Activated naive CD8-positive, alpha-beta T cell (primary cell): ENCODE data around the gene TLCD2.
"Not testable (repeated sequence)": the region's sequence is repeated elsewhere in the genome, so short reads cannot be mapped to it uniquely, and the experiment has no call there.

ENCODE experiments used
- H3K27ac Mint-ChIP-seq: one replicate; pipeline ENCODE4 v1.8.0; 2021; ENCODE audit warnings: mixed read lengths
- H3K27me3 Mint-ChIP-seq: one replicate; pipeline ENCODE4 v1.8.0; 2021; ENCODE audit warnings: mixed read lengths
- H3K36me3 Mint-ChIP-seq: one replicate; pipeline ENCODE4 v1.8.0; 2021; ENCODE audit warnings: mixed read lengths
- H3K4me1 Mint-ChIP-seq: one replicate; pipeline ENCODE4 v1.8.0; 2021; ENCODE audit warnings: low read depth, mixed read lengths
- H3K4me3 Mint-ChIP-seq: one replicate; pipeline ENCODE4 v1.8.0; 2021; ENCODE audit warnings: mild to moderate bottlenecking, mixed read lengths
- H3K9me3 Mint-ChIP-seq: one replicate; pipeline ENCODE4 v1.8.0; 2021; ENCODE audit warnings: low read depth, mixed read lengths

The TLCD2 gene

GRCh38 chr17:1727258-1727789 lies 17.1 kb upstream of the TLCD2 start:
- Mint-ChIP-seq H3K36me3 (no peaks in the 10 kb centered on the region), H3K27ac (no peak overlapping the region), H3K4me1 (peaks cover 32% of the 10 kb centered on the region), H3K9me3 (no peaks in the 10 kb centered on the region), H3K27me3 (no peaks in the 10 kb centered on the region), H3K4me3 (no peak overlapping the region)

- H3K27ac Mint-ChIP-seq: no peak overlapping the region
- H3K27me3 Mint-ChIP-seq: no peaks in the 10 kb centered on the region
- H3K4me1 Mint-ChIP-seq: peaks cover 32% of the 10 kb centered on the region
- no peak overlapping the region for H3K4me3 Mint-ChIP-seq
- no peaks in the 10 kb centered on the region for H3K36me3 Mint-ChIP-seq
- no peaks in the 10 kb centered on the region for H3K9me3 Mint-ChIP-seq
Measured at GRCh38 chr17:1726626-1727257, 16.6 kb upstream of the TLCD2 start.

GRCh38 chr17:1725642-1726511 lies 15.7 kb upstream of the TLCD2 start:
- H3K9me3 Mint-ChIP-seq: no peaks in the 10 kb centered on the region
- H3K4me1 Mint-ChIP-seq: peaks cover 34% of the 10 kb centered on the region
- no peaks in the 10 kb centered on the region for H3K36me3 Mint-ChIP-seq
- H3K27ac Mint-ChIP-seq: peak overlapping the region; percentile 28
- H3K4me3 Mint-ChIP-seq: peak overlapping the region; percentile 82
- H3K27me3 Mint-ChIP-seq: no peaks in the 10 kb centered on the region

- Mint-ChIP-seq H3K27ac (peak overlapping the region; percentile 28), H3K36me3 (no peaks in the 10 kb centered on the region), H3K27me3 (no peaks in the 10 kb centered on the region), H3K4me3 (peak overlapping the region; percentile 82), H3K4me1 (peaks cover 37% of the 10 kb centered on the region), H3K9me3 (no peaks in the 10 kb centered on the region)
Measured at GRCh38 chr17:1724869-1725641, 14.9 kb upstream of the TLCD2 start.

- no peaks in the 10 kb centered on the region for H3K9me3 Mint-ChIP-seq
- no peaks in the 10 kb centered on the region for H3K36me3 Mint-ChIP-seq
- H3K4me1 Mint-ChIP-seq: peaks cover 32% of the 10 kb centered on the region
- no peaks in the 10 kb centered on the region for H3K27me3 Mint-ChIP-seq
- H3K4me3 Mint-ChIP-seq: peak within 1 kb of the TSS; percentile 82
- H3K27ac Mint-ChIP-seq: peak within 1 kb of the TSS; percentile 66
Measured at GRCh38 chr17:1724351-1724868, 14.2 kb upstream of the TLCD2 start, which contains the start of gene WDR81. WDR81 (plus strand) TSS chr17:1724704; CDS start chr17:1724960, 256 bp downstream.

DNA sequence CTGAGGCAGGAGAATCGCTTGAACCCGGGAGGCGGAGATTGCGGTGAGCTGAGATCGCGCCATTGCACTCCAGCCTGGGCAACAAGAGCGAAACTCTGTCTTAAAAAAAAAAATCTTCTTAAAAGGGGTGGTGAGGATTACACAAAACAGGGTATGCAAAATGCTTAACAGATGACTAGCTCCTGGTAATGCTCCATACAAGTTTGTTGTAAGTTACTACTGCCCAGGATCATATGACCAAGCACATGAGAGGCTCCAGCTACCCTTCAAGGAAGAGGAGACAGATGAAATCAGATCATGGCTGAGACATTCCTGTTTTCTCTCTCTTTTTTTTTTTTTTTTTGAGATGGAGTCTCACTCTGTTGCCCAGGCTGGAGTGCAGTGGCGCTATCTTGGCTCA lies 11.8 kb upstream of the TLCD2 start:
- H3K27ac Mint-ChIP-seq, H3K4me3 Mint-ChIP-seq, H3K27me3 Mint-ChIP-seq, H3K9me3 Mint-ChIP-seq, H3K36me3 Mint-ChIP-seq: not testable (repeated sequence)
- peaks cover 34% of the 10 kb centered on the region for H3K4me1 Mint-ChIP-seq

DNA sequence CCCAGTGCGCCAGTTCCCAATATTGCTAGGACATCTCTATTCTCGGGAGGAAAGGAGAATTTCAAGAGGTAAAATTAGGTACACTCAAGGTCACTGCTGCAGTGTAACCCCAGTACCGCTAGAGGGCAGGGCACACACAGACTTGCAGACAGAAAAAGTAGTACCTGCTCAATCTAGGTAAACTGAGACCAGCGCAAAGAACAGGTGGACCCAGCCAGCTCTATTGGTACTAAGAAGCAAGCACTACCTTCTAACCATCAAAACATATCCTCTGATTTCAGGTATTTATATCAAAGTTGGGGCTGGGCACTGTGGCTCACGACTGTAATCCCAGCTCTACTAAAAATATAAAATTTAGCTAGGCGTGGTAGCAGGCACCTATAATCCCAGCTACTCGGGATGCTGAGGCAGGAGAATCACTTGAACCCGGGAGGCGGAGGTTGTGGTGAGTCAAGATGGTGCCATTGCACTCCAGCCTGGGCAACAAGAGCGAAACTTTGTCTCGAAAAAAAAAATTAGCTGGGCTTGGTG lies 10.7 kb upstream of the TLCD2 start:
- peaks cover 37% of the 10 kb centered on the region for H3K4me1 Mint-ChIP-seq
- H3K27ac Mint-ChIP-seq: peak overlapping the region; percentile 30
- H3K27me3 Mint-ChIP-seq: no peaks in the 10 kb centered on the region
- H3K9me3 Mint-ChIP-seq: no peaks in the 10 kb centered on the region
- no peak overlapping the region for H3K4me3 Mint-ChIP-seq
- no peaks in the 10 kb centered on the region for H3K36me3 Mint-ChIP-seq

GRCh38 chr17:1718362-1719165 lies 8.4 kb upstream of the TLCD2 start:
- peak overlapping the region; percentile 98 for H3K27ac Mint-ChIP-seq
- H3K4me3 Mint-ChIP-seq: peak overlapping the region; percentile 94
- H3K36me3 Mint-ChIP-seq: no peaks in the 10 kb centered on the region
- peaks cover 34% of the 10 kb centered on the region for H3K4me1 Mint-ChIP-seq
- H3K27me3 Mint-ChIP-seq: peaks cover 1% of the 10 kb centered on the region
- no peaks in the 10 kb centered on the region for H3K9me3 Mint-ChIP-seq

- Mint-ChIP-seq H3K4me3 (peak overlapping the region; percentile 94), H3K9me3 (no peaks in the 10 kb centered on the region), H3K27ac (peak overlapping the region; percentile 98), H3K4me1 (peaks cover 28% of the 10 kb centered on the region), H3K36me3 (no peaks in the 10 kb centered on the region), H3K27me3 (peaks cover 1% of the 10 kb centered on the region)
Measured at GRCh38 chr17:1716912-1717695, 6.9 kb upstream of the TLCD2 start.

DNA sequence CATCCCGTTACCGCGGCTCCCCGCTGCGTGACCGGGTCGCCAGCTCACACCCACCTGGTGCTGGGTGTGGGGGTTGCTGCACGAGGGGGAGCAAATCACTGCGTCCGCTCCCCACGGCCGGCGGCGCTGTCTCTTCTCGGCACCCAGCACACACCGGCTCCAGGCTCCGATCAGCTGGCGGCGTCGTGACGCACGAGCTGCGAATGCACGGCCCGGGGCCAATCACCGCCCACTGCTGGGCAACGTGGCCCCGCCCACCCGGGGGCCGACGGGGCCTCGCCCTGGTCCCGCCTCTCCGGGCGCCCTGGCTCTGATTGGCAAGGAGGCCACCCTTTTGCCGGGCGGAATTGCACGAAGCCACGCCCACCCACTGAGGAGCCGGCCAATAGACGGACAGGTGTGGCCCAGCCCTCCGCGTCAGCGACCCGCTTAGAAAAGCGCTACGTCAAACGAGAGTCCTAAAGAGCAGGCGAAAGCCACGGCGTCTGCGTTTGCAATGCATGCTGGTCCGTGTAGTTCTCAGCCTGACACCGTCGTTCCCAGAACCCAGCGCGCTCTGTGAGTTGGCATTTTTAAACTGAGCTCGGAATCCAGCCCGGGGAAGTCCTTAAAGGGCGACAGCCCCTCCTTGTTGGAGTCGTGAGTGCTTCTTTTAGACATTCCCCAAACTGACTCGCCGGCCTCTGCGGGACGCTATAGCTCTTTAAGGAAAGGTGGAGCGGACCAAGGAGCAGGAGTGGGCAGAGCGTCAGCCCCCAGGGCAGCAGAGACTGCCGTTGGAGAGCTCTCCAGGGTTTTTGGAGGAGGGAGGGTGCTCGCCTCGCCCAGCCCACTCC lies 6.1 kb upstream of the TLCD2 start:
- Mint-ChIP-seq H3K9me3 (no peaks in the 10 kb centered on the region), H3K36me3 (no peaks in the 10 kb centered on the region), H3K4me3 (peak overlapping the region; percentile 94), H3K27ac (peak overlapping the region; percentile 98), H3K4me1 (peaks cover 31% of the 10 kb centered on the region), H3K27me3 (peaks cover 1% of the 10 kb centered on the region)

DNA sequence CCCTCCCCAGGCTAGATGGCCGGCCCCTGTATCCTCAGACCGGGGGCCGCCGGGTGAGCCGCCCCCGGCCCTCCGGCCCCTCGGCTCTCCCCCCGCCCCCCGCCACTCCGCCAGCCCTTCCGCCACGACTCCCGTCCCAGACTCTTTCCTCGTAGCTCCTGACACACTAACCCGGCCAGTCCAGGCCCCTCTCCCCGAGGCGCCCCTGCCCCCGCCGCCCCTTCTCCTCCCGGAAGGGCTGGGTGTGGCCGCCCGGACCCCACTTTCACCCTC lies 5.6 kb upstream of the TLCD2 start:
- Mint-ChIP-seq H3K4me3 (peak overlapping the region; percentile 94), H3K36me3 (no peaks in the 10 kb centered on the region), H3K4me1 (peaks cover 34% of the 10 kb centered on the region), H3K9me3 (no peaks in the 10 kb centered on the region), H3K27me3 (peaks cover 1% of the 10 kb centered on the region), H3K27ac (no peak overlapping the region)

DNA sequence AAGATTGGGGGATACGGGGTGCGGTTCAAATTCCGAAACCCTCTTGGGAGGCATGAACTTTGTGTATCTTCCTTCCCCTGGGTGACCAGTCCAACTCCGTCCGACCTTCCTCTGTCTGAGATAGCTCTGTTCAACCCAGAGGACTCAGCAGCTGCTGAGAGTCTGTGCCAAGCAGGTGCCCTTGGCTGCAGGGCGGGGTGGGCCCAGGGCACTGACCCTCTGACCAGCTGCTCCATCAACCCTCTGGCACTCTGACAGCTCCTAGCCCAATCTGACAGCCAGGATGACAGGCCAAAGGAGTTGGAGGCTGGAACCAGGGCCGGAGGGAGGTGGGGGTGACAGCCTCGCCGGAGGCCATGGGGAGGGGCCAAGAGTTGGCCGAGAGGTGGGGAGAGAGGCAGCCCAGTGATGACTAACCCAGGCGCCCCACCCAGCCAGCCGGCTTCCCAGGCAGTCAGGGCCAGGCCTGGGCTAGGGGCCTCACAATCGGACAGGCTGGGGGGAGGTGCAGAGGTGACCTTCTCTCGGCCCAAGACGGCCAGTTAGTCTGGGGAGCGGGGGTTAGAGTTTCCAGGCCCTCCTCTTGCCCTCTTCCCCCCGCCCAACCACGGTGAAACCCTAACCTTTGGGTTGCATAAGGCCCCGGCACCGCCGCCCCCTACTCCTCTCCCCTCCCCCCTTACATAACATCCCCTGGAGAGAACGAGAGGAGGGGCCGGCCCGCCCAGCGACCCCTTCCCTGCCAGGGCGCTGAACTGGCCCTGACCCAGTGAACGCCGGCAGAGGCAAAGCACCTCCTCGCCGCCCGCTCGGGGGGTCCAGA lies 5.0 kb upstream of the TLCD2 start:
- Mint-ChIP-seq H3K27ac (no peak overlapping the region), H3K27me3 (peaks cover 1% of the 10 kb centered on the region)

More for the DNA sequence above, 5.0 kb upstream of the TLCD2 start:
- Mint-ChIP-seq H3K9me3 (no peaks in the 10 kb centered on the region), H3K36me3 (no peaks in the 10 kb centered on the region), H3K4me1 (peaks cover 35% of the 10 kb centered on the region), H3K4me3 (peak overlapping the region; percentile 68)
